ENCODE measurements around the gene LONP2. TPM values are rescaled to one million over a fixed set of nuclear protein-coding genes. Genes with fewer than 3 reads are reported as not detected.
"Not testable (repeated sequence)": the region's sequence is repeated elsewhere in the genome, so short reads cannot be mapped to it uniquely, and the experiment has no call there.

Gene LONP2
- total RNA-seq, 1 experiment from 2014 or later = 41.5 TPM

- ATAC-seq (no peak), DNase-seq (no peak)
- Histone ChIP-seq H4K20me1 (ENCODE audit: low read length) (peaks cover 53% of the 10 kb centered on the region), H3F3A (ENCODE audit: low read length, unreplicated experiment) (no peaks in the 10 kb centered on the region), H3K36me3 (ENCODE audit: low read depth, low read length) (no peaks in the 10 kb centered on the region), H3K27ac (ENCODE audit: low read length) (no peak overlapping the region), H3K4me3 (ENCODE audit: low read length) (no peak overlapping the region), H3K79me2 (ENCODE audit: low read length) (peaks cover 100% of the 10 kb centered on the region), H3K4me2 (ENCODE audit: low read length) (no peak overlapping the region), H3K9ac (ENCODE audit: low read length) (no peak overlapping the region), H3K4me1 (ENCODE audit: insufficient read depth, low read length) (peaks cover 6% of the 10 kb centered on the region; the same call in 1 of the 2 replicates), H3K9me3 (ENCODE audit: low read length) (no peaks in the 10 kb centered on the region), H3K27me3 (ENCODE audit: low read length) (no peaks in the 10 kb centered on the region), H3K9me2 (replicated peaks; ENCODE audit: low read length) (no peaks in the 10 kb centered on the region), H2AFZ (ENCODE audit: low read length) (no peak overlapping the region)
- ChIA-PET POLR2A (ENCODE audit: unreplicated experiment) (no interaction called here), CTCF (no interaction called here)
- no TSS peak for BruUV-seq (replicated peaks)
- TF ChIP-seq EZH2 (IDR thresholded peaks at IDR 0.05; ENCODE audit: low read length, unreplicated experiment) = no peak
- TF ChIP-seq EZH2phosphoT487 (IDR thresholded peaks at IDR 0.05; ENCODE audit: borderline replicate concordance, low read length) = no peak
- no peak for TF ChIP-seq CTCF (conservative IDR thresholded peaks at IDR 0.05; ENCODE audit: low read depth, low read length)
- intact Hi-C loops (cut with micrococcal nuclease) = no loop called here
Observed at GRCh38 chr16:48374255-48374654, 130.2 kb downstream of the LONP2 start.

GRCh38 chr16:48377301-48377700 is 133.2 kb downstream of the LONP2 start:
- H3K36me3 ChIP-seq (ENCODE audit: low read depth, low read length); H3K27ac ChIP-seq (ENCODE audit: low read length); H3K4me3 ChIP-seq (ENCODE audit: low read length); BruUV-seq (replicated peaks); DNase-seq; H3K9me3 ChIP-seq (ENCODE audit: low read length); intact Hi-C loops (cut with micrococcal nuclease); CTCF ChIA-PET; H2AFZ ChIP-seq (ENCODE audit: low read length); H3K4me1 ChIP-seq (ENCODE audit: insufficient read depth, low read length); H3K9me2 ChIP-seq (replicated peaks; ENCODE audit: low read length); H3K9ac ChIP-seq (ENCODE audit: low read length); POLR2A ChIA-PET (ENCODE audit: unreplicated experiment); H3F3A ChIP-seq (ENCODE audit: low read length, unreplicated experiment); H3K4me2 ChIP-seq (ENCODE audit: low read length); H3K27me3 ChIP-seq (ENCODE audit: low read length); ATAC-seq: not testable (repeated sequence)
- H4K20me1 ChIP-seq (ENCODE audit: low read length) = peaks cover 74% of the 10 kb centered on the region
- H3K79me2 ChIP-seq (ENCODE audit: low read length) = peaks cover 100% of the 10 kb centered on the region

DNA sequence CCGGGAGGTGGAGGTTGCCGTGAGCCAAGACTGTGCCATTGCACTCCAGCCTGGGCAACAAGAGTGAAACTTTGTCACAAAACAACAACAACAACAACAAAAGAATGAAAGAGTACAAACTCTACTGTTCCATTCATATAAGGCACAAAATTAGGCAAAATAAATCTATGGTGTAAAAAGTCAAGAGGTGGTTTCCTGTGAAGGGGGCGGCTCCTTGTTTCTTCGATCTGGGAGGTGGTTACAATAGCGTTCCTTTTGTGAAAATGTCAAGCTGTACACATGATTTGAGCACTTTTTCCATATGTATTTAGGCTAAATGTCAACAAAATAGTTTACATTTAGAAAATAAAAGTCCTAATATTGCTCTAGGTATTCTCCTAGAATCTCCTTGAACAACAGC is 134.2 kb downstream of the LONP2 start:
- Histone ChIP-seq H3F3A (ENCODE audit: low read length, unreplicated experiment) (no peaks in the 10 kb centered on the region), H3K4me3 (ENCODE audit: low read length) (no peak overlapping the region), H3K79me2 (ENCODE audit: low read length) (peaks cover 100% of the 10 kb centered on the region), H3K27ac (ENCODE audit: low read length) (no peak overlapping the region), H3K4me2 (ENCODE audit: low read length) (no peak overlapping the region), H2AFZ (ENCODE audit: low read length) (no peak overlapping the region), H3K9me2 (replicated peaks; ENCODE audit: low read length) (no peaks in the 10 kb centered on the region), H3K27me3 (ENCODE audit: low read length) (no peaks in the 10 kb centered on the region), H3K9me3 (ENCODE audit: low read length) (no peaks in the 10 kb centered on the region), H4K20me1 (ENCODE audit: low read length) (peaks cover 74% of the 10 kb centered on the region), H3K4me1 (ENCODE audit: insufficient read depth, low read length) (peaks cover 13% of the 10 kb centered on the region), H3K36me3 (ENCODE audit: low read depth, low read length) (no peaks in the 10 kb centered on the region), H3K9ac (ENCODE audit: low read length) (no peak overlapping the region)
- no peak for DNase-seq
- no TSS peak for BruUV-seq (replicated peaks)
- intact Hi-C loops (cut with micrococcal nuclease) = no loop called here
- ChIA-PET POLR2A (ENCODE audit: unreplicated experiment) (no interaction called here), CTCF (no interaction called here)
- TF ChIP-seq CTCF (conservative IDR thresholded peaks at IDR 0.05; ENCODE audit: low read depth, low read length) (no peak), EZH2 (IDR thresholded peaks at IDR 0.05; ENCODE audit: low read length, unreplicated experiment) (no peak), EZH2phosphoT487 (IDR thresholded peaks at IDR 0.05; ENCODE audit: borderline replicate concordance, low read length) (no peak)
- ATAC-seq = no peak
